Measurements from ENCODE around the gene PNMA8B.

PNMA8B gene

DNA sequence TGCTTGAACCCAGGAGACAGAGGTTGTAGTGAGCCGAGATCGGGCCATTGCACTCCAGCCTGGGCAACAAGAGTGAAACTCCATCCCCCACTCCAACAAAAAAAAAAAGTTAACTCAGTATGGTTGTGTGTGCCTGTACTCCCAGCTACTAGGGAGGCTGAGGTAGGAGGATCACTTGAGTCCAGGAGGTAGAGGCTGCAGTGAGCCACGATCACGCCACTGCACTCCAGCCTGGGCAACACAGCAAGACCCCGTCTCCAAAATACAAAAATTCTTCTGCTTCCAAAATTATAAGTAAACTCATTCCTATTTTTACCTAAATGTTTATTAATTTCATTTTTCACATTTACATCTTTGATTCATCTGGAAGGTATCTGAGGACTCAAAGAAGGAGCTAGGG, 38.7 kb downstream of the PNMA8B start:
- no peak overlapping the region for H2AFZ ChIP-seq (ENCODE audit: low read depth)
- H3K27ac ChIP-seq: no peak overlapping the region
- H3K4me3 ChIP-seq (IDR thresholded peaks at IDR 0.05; ENCODE audit: insufficient read depth, low read depth, low read length): no peak overlapping the region
- no peak for TF ChIP-seq CTCF (conservative IDR thresholded peaks at IDR 0.05; ENCODE audit: low read depth, low read length)
- H3K79me2 ChIP-seq (ENCODE audit: insufficient read depth, low read depth): no peaks in the 10 kb centered on the region
- H3K4me2 ChIP-seq: no peak overlapping the region
- no peak overlapping the region for H3K9ac ChIP-seq
- H3K4me1 ChIP-seq (ENCODE audit: low read depth, poor library complexity, severe bottlenecking): no peaks in the 10 kb centered on the region
- H3K27me3 ChIP-seq (ENCODE audit: insufficient read depth, low read depth): peaks cover 49% of the 10 kb centered on the region; the same call in 1 of the 2 replicates
- H3K36me3 ChIP-seq (ENCODE audit: insufficient read depth): no peaks in the 10 kb centered on the region
- H4K20me1 ChIP-seq (ENCODE audit: insufficient read depth): no peaks in the 10 kb centered on the region

DNA sequence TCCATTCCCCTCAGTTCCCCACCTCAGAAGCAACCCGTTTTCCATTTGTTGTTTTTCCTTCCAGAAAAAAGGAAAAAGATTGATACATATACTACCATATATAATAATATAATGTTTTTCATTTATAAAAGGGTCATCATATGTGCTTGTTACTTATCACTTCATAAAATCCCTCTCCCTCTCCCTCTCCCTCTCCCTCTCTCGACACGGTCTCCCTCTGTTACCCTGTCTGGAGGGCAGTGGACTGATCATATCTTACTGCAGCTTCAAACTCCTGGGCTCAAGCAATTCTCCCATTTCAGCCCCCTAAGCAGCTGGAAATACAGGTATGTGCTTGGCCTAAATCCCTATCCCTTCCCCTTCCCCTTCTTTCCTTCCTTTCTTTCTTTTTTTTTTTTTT, 41.4 kb downstream of the PNMA8B start:
- peaks cover 2% of the 10 kb centered on the region for H3K4me1 ChIP-seq (ENCODE audit: low read depth, poor library complexity, severe bottlenecking)
- no peak overlapping the region for H3K9ac ChIP-seq
- peaks cover 42% of the 10 kb centered on the region; the same call in 1 of the 2 replicates for H3K27me3 ChIP-seq (ENCODE audit: insufficient read depth, low read depth)
- no peaks in the 10 kb centered on the region for H4K20me1 ChIP-seq (ENCODE audit: insufficient read depth)
- TF ChIP-seq CTCF (conservative IDR thresholded peaks at IDR 0.05; ENCODE audit: low read depth, low read length): no peak
- H3K4me3 ChIP-seq (IDR thresholded peaks at IDR 0.05; ENCODE audit: insufficient read depth, low read depth, low read length): no peak overlapping the region
- no peak overlapping the region for H2AFZ ChIP-seq (ENCODE audit: low read depth)
- no peaks in the 10 kb centered on the region for H3K36me3 ChIP-seq (ENCODE audit: insufficient read depth)
- no peak overlapping the region for H3K27ac ChIP-seq
- no peak overlapping the region for H3K4me2 ChIP-seq
- H3K79me2 ChIP-seq (ENCODE audit: insufficient read depth, low read depth): no peaks in the 10 kb centered on the region

DNA sequence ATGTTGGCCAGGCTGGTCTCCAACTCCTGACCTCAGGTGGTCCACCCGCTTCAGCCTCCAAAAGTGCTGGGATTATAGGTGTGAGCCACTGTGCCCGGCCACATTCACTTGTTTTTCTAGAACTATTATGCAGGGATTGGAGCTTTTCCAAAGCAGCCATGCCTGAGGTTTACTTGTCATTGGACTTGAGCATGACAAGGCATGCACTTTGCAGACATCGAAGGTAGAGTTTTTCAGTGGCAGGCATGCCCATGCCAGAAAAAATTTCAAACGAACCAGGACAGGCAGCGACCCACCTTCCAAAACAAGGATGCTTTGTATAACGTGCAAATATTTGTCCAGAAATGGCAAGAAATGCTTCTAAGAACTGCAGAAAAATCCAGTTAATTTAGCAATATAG, 42.0 kb downstream of the PNMA8B start:
- Histone ChIP-seq H3K36me3 (ENCODE audit: insufficient read depth) (no peaks in the 10 kb centered on the region), H3K4me2 (no peak overlapping the region), H3K79me2 (ENCODE audit: insufficient read depth, low read depth) (no peaks in the 10 kb centered on the region), H3K27me3 (ENCODE audit: insufficient read depth, low read depth) (peaks cover 42% of the 10 kb centered on the region; the same call in 1 of the 2 replicates), H3K9ac (no peak overlapping the region), H3K4me1 (ENCODE audit: low read depth, poor library complexity, severe bottlenecking) (peaks cover 2% of the 10 kb centered on the region), H3K27ac (no peak overlapping the region), H2AFZ (ENCODE audit: low read depth) (no peak overlapping the region), H4K20me1 (ENCODE audit: insufficient read depth) (no peaks in the 10 kb centered on the region), H3K4me3 (IDR thresholded peaks at IDR 0.05; ENCODE audit: insufficient read depth, low read depth, low read length) (no peak overlapping the region)
- TF ChIP-seq CTCF (conservative IDR thresholded peaks at IDR 0.05; ENCODE audit: low read depth, low read length): no peak

GRCh38 chr19:46452186-46452585, 43.5 kb downstream of the PNMA8B start:
- no peak overlapping the region for H3K9ac ChIP-seq
- H3K79me2 ChIP-seq (ENCODE audit: insufficient read depth, low read depth): no peaks in the 10 kb centered on the region
- TF ChIP-seq CTCF (conservative IDR thresholded peaks at IDR 0.05; ENCODE audit: low read depth, low read length): no peak
- no peak overlapping the region for H3K4me3 ChIP-seq (IDR thresholded peaks at IDR 0.05; ENCODE audit: insufficient read depth, low read depth, low read length)
- H3K27me3 ChIP-seq (ENCODE audit: insufficient read depth, low read depth): peaks cover 38% of the 10 kb centered on the region
- H3K4me2 ChIP-seq: no peak overlapping the region
- H3K27ac ChIP-seq: no peak overlapping the region
- peaks cover 2% of the 10 kb centered on the region for H3K4me1 ChIP-seq (ENCODE audit: low read depth, poor library complexity, severe bottlenecking)
- no peak overlapping the region for H2AFZ ChIP-seq (ENCODE audit: low read depth)
- H3K36me3 ChIP-seq (ENCODE audit: insufficient read depth): no peaks in the 10 kb centered on the region
- H4K20me1 ChIP-seq (ENCODE audit: insufficient read depth): no peaks in the 10 kb centered on the region

Measured in KMS-11 (cell line).